Natural killer cell (primary cell): ENCODE data around the gene TXNRD1. TPM values are rescaled to one million over a fixed set of nuclear protein-coding genes. Genes with fewer than 3 reads are reported as not detected.
A peak's percentile ranks its signal among the peaks of the same experiment; 100 is the strongest.

ENCODE experiments used
- ATAC-seq, 3 donors: fragments of 150-1000 bp in 2 of 3; fragments of 200-7000 bp in 1 of 3; cut with Tn5 transposase; 1 replicate in 1 of 3; 2 replicates in 2 of 3; pipeline ENCODE4 v1.10.0; 2021; ENCODE audit warnings: mild to moderate bottlenecking in 2 of 3, moderate library complexity in 2 of 3
- DNase-seq, 2 donors: peaks; one replicate each; pipeline versions ENCODE4 v3.0.0 to v3.0.0-alpha.2; 2013 to 2021; ENCODE audit warnings: mixed read lengths in 1 of 2
- H3K27ac ChIP-seq: one replicate; pipeline ENCODE4 v1.5.1; 2013; ENCODE audit warnings: mild to moderate bottlenecking, low read length
- H3K27me3 ChIP-seq: one replicate; pipeline ENCODE4 v1.6.1; 2013; ENCODE audit warnings: low read length; ENCODE audit not compliant: control insufficient read depth, insufficient read depth
- H3K36me3 ChIP-seq: one replicate; pipeline ENCODE4 v1.6.1; 2013; ENCODE audit warnings: low read length; ENCODE audit not compliant: control insufficient read depth, insufficient read depth
- H3K4me1 ChIP-seq: one replicate; pipeline ENCODE4 v1.6.1; 2013; ENCODE audit warnings: low read length; ENCODE audit not compliant: control insufficient read depth, insufficient read depth
- H3K4me3 ChIP-seq: one replicate; pipeline ENCODE4 v1.5.1; 2013; ENCODE audit warnings: low read length
- H3K9me3 ChIP-seq: one replicate; pipeline ENCODE4 v1.6.1; 2013; ENCODE audit warnings: low read length; ENCODE audit not compliant: control insufficient read depth, insufficient read depth
- H3K27ac Mint-ChIP-seq, 2 donors: one replicate each; pipeline ENCODE4 v1.8.0; 2022; ENCODE audit warnings: mild to moderate bottlenecking in 2 of 2, mixed read lengths in 2 of 2, moderate library complexity in 1 of 2
- H3K27me3 Mint-ChIP-seq, 2 donors: one replicate each; pipeline ENCODE4 v1.8.0; 2022; ENCODE audit warnings: low read depth in 2 of 2, mixed read lengths in 2 of 2
- H3K36me3 Mint-ChIP-seq: one replicate; pipeline ENCODE4 v1.8.0; 2022; ENCODE audit warnings: mixed read lengths
- H3K4me1 Mint-ChIP-seq, 2 donors: one replicate each; pipeline ENCODE4 v1.8.0; 2022; ENCODE audit warnings: mixed read lengths in 2 of 2
- H3K4me3 Mint-ChIP-seq: one replicate; pipeline ENCODE4 v1.8.0; 2022; ENCODE audit warnings: mild to moderate bottlenecking, moderate library complexity, mixed read lengths
- H3K9me3 Mint-ChIP-seq, 2 donors: one replicate each; pipeline ENCODE4 v1.8.0; 2022; ENCODE audit warnings: mixed read lengths in 2 of 2
- CTCF ChIP-seq: fragments of 200-600 bp; IDR thresholded peaks from one replicate; pipeline ENCODE4 v1.8.0; 2022; ENCODE audit warnings: antibody characterized with exemption
- WGBS: methylation state at CpG from one replicate; pipeline ENCODE4 v1.1.7; 2013; ENCODE audit warnings: missing lambda C conversion rate; ENCODE audit not compliant: insufficient coverage; 5-methylcytosine and 5-hydroxymethylcytosine counted together
- intact Hi-C: fragments of 100-400 bp; cut with micrococcal nuclease; formaldehyde crosslinking; loops from one replicate; pipeline ENCODE4 v1.14.2; 2022
- total RNA-seq, 4 donors: library from RNA; stranded (reverse); fragments of 120-200 nt in 1 of 4; gene quantifications; one replicate each; pipeline versions ENCODE4 v1.2.3 to v1.2.4, GENCODE V29; 2013 to 2022

Gene TXNRD1
- total RNA-seq, 3 donors from 2014 or later (not counting 1 experiment from before 2014, with no cell fraction given): 46.9 to 59.7 (median 47.3) TPM

- no peak for ATAC-seq
These were observed 140.9 kb downstream of the TXNRD1 start for GRCh38 chr12:104356231-104357115.

DNA sequence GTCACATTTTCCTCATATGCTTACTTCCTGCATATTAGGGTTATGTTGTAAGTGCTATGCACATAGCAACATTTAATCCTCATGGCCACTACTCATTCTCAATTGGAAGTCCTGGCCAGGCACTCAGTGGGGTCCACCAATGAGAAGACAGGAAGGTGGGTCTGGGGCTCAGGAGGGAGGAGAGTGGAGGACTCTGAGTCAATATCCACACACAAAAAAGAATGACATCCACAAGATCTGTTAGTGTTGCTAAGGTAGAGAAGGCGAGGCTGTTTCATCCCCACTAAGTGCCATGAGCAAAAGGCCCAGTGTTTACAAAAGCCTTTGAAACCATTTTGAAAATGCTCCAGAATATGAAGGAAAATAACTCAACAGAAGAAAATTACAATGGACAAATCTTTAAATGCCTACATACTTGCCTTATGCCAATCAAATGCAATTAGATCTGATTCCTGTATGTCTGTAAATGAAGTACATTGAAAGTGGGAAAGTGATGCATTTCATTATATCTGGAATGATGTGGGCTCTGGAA lies 141.9 kb downstream of the TXNRD1 start:
- DNase-seq (no peak), ATAC-seq (no peak)
- Mint-ChIP-seq H3K27me3 (no peaks in the 10 kb centered on the region), H3K36me3 (no peaks in the 10 kb centered on the region), H3K27ac (no peak overlapping the region), H3K4me3 (no peak overlapping the region), H3K9me3 (no peaks in the 10 kb centered on the region), H3K4me1 (peaks cover 0 to 5% of the 10 kb centered on the region in 2 donors)
- Histone ChIP-seq H3K4me3 (no peak overlapping the region), H3K27ac (no peak overlapping the region), H3K36me3 (no peaks in the 10 kb centered on the region), H3K4me1 (no peaks in the 10 kb centered on the region), H3K27me3 (no peaks in the 10 kb centered on the region), H3K9me3 (no peaks in the 10 kb centered on the region)
- intact Hi-C loops: no loop called here
- TF ChIP-seq CTCF: no peak
- no CpG with 5 or more reads among the region's 1 CpG for WGBS

More at GRCh38 chr12:104356231-104357115, 140.9 kb downstream of the TXNRD1 start:
- no peaks in the 10 kb centered on the region for H3K4me1 ChIP-seq
- H3K4me3 Mint-ChIP-seq: no peak overlapping the region
- H3K36me3 Mint-ChIP-seq: no peaks in the 10 kb centered on the region
- no peaks in the 10 kb centered on the region for H3K36me3 ChIP-seq
- H3K27me3 ChIP-seq: no peaks in the 10 kb centered on the region
- no peak overlapping the region for H3K27ac ChIP-seq
- H3K4me1 Mint-ChIP-seq: peaks cover 0 to 5% of the 10 kb centered on the region in 2 donors
- H3K4me3 ChIP-seq: no peak overlapping the region
- 92% methylated on average over 17 of the region's 17 CpGs for WGBS
- no peaks in the 10 kb centered on the region for H3K9me3 Mint-ChIP-seq
- no peaks in the 10 kb centered on the region for H3K27me3 Mint-ChIP-seq
- no peak overlapping the region for H3K27ac Mint-ChIP-seq
- DNase-seq: no peak
- no peaks in the 10 kb centered on the region for H3K9me3 ChIP-seq
- TF ChIP-seq CTCF: no peak
- intact Hi-C loops: no loop called here

DNA sequence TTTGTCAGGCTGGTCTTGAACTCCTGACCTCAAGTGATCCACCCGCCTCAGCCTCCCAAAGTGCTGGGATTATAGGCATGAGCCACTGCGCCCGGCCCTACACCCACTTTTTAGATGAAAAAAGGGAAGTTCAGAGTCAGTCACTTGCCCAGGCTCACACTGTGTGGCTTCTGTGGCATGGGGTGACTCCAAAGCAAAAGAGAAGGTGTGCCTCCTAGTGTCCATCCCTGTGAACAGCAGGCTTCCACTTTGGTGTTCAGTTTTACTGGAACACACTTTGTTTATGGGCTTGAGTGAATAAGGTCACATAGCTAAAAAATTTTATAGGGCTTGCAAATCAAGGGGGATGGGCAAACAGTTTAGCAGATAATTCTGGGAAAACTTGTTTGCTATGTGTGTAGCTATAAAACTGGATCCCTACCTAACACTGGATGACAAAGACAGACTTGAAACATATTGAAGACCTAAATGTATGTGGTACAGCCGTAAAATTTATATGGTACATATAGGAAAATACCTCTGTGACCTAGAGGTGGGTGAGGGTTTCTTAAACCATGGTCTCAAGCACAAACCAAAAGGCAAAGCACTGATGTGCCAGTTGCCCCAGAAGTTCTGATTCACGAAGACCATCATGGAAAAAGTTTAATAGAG lies 142.9 kb downstream of the TXNRD1 start:
- Mint-ChIP-seq H3K4me3 (no peak overlapping the region), H3K9me3 (no peaks in the 10 kb centered on the region), H3K36me3 (no peaks in the 10 kb centered on the region), H3K27me3 (no peaks in the 10 kb centered on the region), H3K4me1 (peaks cover 0 to 5% of the 10 kb centered on the region in 2 donors), H3K27ac (no peak overlapping the region)
- TF ChIP-seq CTCF: peak; percentile 71
- no peaks in the 10 kb centered on the region for H3K36me3 ChIP-seq
- H3K27me3 ChIP-seq: no peaks in the 10 kb centered on the region
- H3K9me3 ChIP-seq: no peaks in the 10 kb centered on the region
- intact Hi-C loops: loop anchor here (1.0 kb wide), 2 partner anchors 143 to 157 kb away; partner anchors contain the start of gene TXNRD1
- H3K27ac ChIP-seq: no peak overlapping the region
- no peaks in the 10 kb centered on the region for H3K4me1 ChIP-seq
- ATAC-seq: peak; percentile 92 to 99 (median 98)
- H3K4me3 ChIP-seq: no peak overlapping the region
- peak; percentile 56 to 83 for DNase-seq
- WGBS: 46% methylated on average over 5 of the region's 5 CpGs
